Measurements from ENCODE around the gene DNAJB13.
A peak's percentile ranks its signal among the peaks of the same experiment; 100 is the strongest.
"Not testable (repeated sequence)": the region's sequence is repeated elsewhere in the genome, so short reads cannot be mapped to it uniquely, and the experiment has no call there.

DNAJB13 gene

GRCh38 chr11:73931039-73931645, 19.7 kb upstream of the DNAJB13 start:
- Histone ChIP-seq H3K9me2 (replicated peaks; ENCODE audit: insufficient read depth, low read length) (no peaks in the 10 kb centered on the region), H3K36me3 (replicated peaks; ENCODE audit: insufficient read depth, low read length) (no peaks in the 10 kb centered on the region), H3K27ac (ENCODE audit: low read length) (no peak overlapping the region), H3F3A (ENCODE audit: insufficient read depth, low read length) (no peaks in the 10 kb centered on the region), H3K4me1 (ENCODE audit: low read length) (no peaks in the 10 kb centered on the region), H4K20me1 (ENCODE audit: insufficient read depth, low read length) (no peaks in the 10 kb centered on the region), H3K9me3 (replicated peaks; ENCODE audit: insufficient read depth, low read length) (no peaks in the 10 kb centered on the region), H3K79me2 (ENCODE audit: low read length) (no peaks in the 10 kb centered on the region), H3K9ac (ENCODE audit: low read length) (no peak overlapping the region), H3K4me2 (ENCODE audit: low read depth, low read length) (no peak overlapping the region), H2AFZ (ENCODE audit: low read length) (no peak overlapping the region), H3K4me3 (ENCODE audit: low read length) (no peak overlapping the region), H3K27me3 (replicated peaks; ENCODE audit: insufficient read depth, low read length) (no peaks in the 10 kb centered on the region)
- DNase-seq = peak; percentile 36
- TF ChIP-seq EZH2phosphoT487 (IDR thresholded peaks at IDR 0.05; ENCODE audit: low read length) (no peak), CTCF (IDR thresholded peaks at IDR 0.05; ENCODE audit: low read length) (peak; percentile 20; the same call in 1 of the 2 replicates)

- Histone ChIP-seq H3K9ac (ENCODE audit: low read length) (no peak overlapping the region), H3F3A (ENCODE audit: insufficient read depth, low read length) (no peaks in the 10 kb centered on the region), H3K27ac (ENCODE audit: low read length) (no peak overlapping the region), H3K4me3 (ENCODE audit: low read length) (no peak overlapping the region), H3K9me2 (replicated peaks; ENCODE audit: insufficient read depth, low read length) (no peaks in the 10 kb centered on the region), H3K9me3 (replicated peaks; ENCODE audit: insufficient read depth, low read length) (no peaks in the 10 kb centered on the region), H3K36me3 (replicated peaks; ENCODE audit: insufficient read depth, low read length) (no peaks in the 10 kb centered on the region), H3K27me3 (replicated peaks; ENCODE audit: insufficient read depth, low read length) (no peaks in the 10 kb centered on the region), H3K79me2 (ENCODE audit: low read length) (no peaks in the 10 kb centered on the region), H4K20me1 (ENCODE audit: insufficient read depth, low read length) (no peaks in the 10 kb centered on the region), H2AFZ (ENCODE audit: low read length) (no peak overlapping the region), H3K4me2 (ENCODE audit: low read depth, low read length) (no peak overlapping the region), H3K4me1 (ENCODE audit: low read length) (no peaks in the 10 kb centered on the region)
- TF ChIP-seq EZH2 (optimal IDR thresholded peaks at IDR 0.05; ENCODE audit: low read depth, low read length) (no peak), EZH2phosphoT487 (IDR thresholded peaks at IDR 0.05; ENCODE audit: low read length) (no peak), CTCF (IDR thresholded peaks at IDR 0.05; ENCODE audit: low read length) (no peak)
- no peak for DNase-seq
Measured at GRCh38 chr11:73931951-73932350, 18.9 kb upstream of the DNAJB13 start.

- Histone ChIP-seq H3K4me3 (ENCODE audit: low read length) (no peak overlapping the region), H2AFZ (ENCODE audit: low read length) (no peak overlapping the region), H3F3A (ENCODE audit: insufficient read depth, low read length) (no peaks in the 10 kb centered on the region), H3K9me2 (replicated peaks; ENCODE audit: insufficient read depth, low read length) (no peaks in the 10 kb centered on the region), H3K9ac (ENCODE audit: low read length) (no peak overlapping the region), H3K27me3 (replicated peaks; ENCODE audit: insufficient read depth, low read length) (no peaks in the 10 kb centered on the region), H3K4me2 (ENCODE audit: low read depth, low read length) (no peak overlapping the region), H4K20me1 (ENCODE audit: insufficient read depth, low read length) (no peaks in the 10 kb centered on the region), H3K9me3 (replicated peaks; ENCODE audit: insufficient read depth, low read length) (no peaks in the 10 kb centered on the region), H3K4me1 (ENCODE audit: low read length) (no peaks in the 10 kb centered on the region), H3K27ac (ENCODE audit: low read length) (no peak overlapping the region), H3K79me2 (ENCODE audit: low read length) (no peaks in the 10 kb centered on the region), H3K36me3 (replicated peaks; ENCODE audit: insufficient read depth, low read length) (no peaks in the 10 kb centered on the region)
- TF ChIP-seq EZH2phosphoT487 (IDR thresholded peaks at IDR 0.05; ENCODE audit: low read length) (no peak), EZH2 (optimal IDR thresholded peaks at IDR 0.05; ENCODE audit: low read depth, low read length) (no peak), CTCF (IDR thresholded peaks at IDR 0.05; ENCODE audit: low read length) (no peak)
- no peak for DNase-seq
Measured at GRCh38 chr11:73932781-73933180, 18.0 kb upstream of the DNAJB13 start.

GRCh38 chr11:73936047-73936446, 14.8 kb upstream of the DNAJB13 start:
- not testable (repeated sequence) for H3K4me1 ChIP-seq (ENCODE audit: low read length); H3K9ac ChIP-seq (ENCODE audit: low read length); H3K79me2 ChIP-seq (ENCODE audit: low read length); H4K20me1 ChIP-seq (ENCODE audit: insufficient read depth, low read length); H3F3A ChIP-seq (ENCODE audit: insufficient read depth, low read length); DNase-seq; H3K27me3 ChIP-seq (replicated peaks; ENCODE audit: insufficient read depth, low read length); H3K36me3 ChIP-seq (replicated peaks; ENCODE audit: insufficient read depth, low read length); H3K4me2 ChIP-seq (ENCODE audit: low read depth, low read length); H3K9me3 ChIP-seq (replicated peaks; ENCODE audit: insufficient read depth, low read length); H2AFZ ChIP-seq (ENCODE audit: low read length); H3K27ac ChIP-seq (ENCODE audit: low read length); H3K9me2 ChIP-seq (replicated peaks; ENCODE audit: insufficient read depth, low read length); H3K4me3 ChIP-seq (ENCODE audit: low read length)
